ENCODE data around the gene POLR1C.
"Not testable (repeated sequence)": the region's sequence is repeated elsewhere in the genome, so short reads cannot be mapped to it uniquely, and the experiment has no call there.

DNA sequence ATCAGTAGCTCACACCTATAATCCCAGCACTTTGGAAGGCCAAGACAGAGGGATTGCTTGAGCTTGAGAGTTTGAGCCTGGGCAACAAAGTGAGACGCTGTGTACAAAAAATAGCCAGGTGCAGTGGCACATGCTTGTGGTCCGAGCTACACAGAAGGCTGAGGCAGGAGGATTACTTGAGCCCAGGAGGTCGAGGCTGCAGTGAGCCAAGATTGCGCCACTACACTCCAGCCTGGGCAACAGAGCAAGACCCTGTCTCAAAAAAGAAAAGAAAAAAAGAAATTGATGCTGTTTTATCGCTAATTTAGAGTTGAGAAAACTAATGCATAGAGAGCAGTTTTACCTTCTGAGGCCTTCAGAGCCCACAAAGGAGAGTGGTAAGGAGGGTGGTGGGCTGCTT is 18.6 kb upstream of the POLR1C start:
- TF ChIP-seq, protein P1, sequence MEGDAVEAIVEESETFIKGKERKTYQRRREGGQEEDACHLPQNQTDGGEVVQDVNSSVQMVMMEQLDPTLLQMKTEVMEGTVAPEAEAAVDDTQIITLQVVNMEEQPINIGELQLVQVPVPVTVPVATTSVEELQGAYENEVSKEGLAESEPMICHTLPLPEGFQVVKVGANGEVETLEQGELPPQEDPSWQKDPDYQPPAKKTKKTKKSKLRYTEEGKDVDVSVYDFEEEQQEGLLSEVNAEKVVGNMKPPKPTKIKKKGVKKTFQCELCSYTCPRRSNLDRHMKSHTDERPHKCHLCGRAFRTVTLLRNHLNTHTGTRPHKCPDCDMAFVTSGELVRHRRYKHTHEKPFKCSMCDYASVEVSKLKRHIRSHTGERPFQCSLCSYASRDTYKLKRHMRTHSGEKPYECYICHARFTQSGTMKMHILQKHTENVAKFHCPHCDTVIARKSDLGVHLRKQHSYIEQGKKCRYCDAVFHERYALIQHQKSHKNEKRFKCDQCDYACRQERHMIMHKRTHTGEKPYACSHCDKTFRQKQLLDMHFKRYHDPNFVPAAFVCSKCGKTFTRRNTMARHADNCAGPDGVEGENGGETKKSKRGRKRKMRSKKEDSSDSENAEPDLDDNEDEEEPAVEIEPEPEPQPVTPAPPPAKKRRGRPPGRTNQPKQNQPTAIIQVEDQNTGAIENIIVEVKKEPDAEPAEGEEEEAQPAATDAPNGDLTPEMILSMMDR (IDR thresholded peaks at IDR 0.05): not testable (repeated sequence)
- TF ChIP-seq POLR2A (IDR thresholded peaks at IDR 0.05): not testable (repeated sequence)

Measured in gastroesophageal sphincter (tissue), 3 donors.